Measurements from ENCODE around the gene FNBP1.

FNBP1 gene

DNA sequence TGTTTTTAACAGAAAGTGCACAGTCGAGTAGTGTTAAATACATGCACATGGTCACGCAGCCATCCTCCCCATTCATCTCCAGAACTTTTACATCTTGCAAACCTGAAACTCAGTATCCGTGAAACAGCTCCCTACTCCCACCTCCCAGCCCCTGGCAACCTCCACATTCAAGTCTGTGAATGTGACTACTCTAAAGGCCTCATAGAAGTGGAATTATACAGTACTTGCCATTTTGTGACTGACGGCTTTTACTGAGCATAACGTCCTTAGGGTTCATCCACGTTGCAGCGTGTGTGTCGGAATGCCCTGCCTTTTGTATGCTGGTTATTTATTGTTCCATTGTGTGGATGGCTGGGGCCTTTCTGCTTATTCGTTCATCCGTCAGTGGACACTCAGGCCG is 171.9 kb downstream of the FNBP1 start:
- no peak for DNase-seq

DNA sequence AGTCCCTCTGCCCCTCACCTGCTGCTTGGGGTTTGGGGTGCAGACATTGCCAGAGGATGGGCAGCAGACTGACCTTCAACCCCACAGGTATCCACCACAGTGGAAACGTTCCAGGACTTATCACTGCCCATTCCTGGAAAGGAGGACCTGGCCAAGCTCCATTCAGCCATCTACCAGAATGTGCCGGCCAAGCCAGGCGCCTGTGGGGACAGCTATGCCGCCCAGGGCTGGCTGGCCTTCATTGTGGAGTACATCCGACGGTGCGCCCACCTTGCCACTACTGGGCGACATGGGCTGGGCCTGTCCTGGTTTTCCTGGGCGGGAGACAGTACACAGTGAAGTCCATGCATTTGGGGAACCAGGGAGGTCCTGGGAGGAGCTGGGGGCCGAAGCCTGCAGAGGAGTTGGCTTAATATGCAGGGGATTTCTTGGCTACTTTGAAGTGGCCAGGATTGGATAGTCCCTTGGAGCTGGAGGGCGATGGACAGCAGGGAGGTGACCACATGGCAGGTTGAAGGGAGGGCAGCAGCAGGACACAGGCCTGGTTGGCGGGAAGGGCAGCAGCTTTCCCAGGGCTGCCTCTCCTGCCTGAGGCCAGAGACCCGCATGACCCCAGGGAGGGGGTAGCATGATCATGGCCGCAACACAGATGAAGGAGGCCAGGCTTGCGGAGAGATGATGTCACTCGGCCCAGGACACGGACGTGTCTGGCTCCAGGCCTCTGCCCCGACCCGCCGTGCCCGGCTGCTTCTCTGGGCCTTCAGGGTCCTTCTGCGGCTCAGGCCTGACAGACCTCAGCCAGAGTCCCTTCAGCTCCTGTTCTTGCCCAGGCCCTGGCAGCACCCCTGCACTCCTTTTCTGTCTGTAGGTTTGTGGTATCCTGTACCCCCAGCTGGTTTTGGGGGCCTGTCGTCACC is 173.1 kb downstream of the FNBP1 start:
- no peak for DNase-seq

DNA sequence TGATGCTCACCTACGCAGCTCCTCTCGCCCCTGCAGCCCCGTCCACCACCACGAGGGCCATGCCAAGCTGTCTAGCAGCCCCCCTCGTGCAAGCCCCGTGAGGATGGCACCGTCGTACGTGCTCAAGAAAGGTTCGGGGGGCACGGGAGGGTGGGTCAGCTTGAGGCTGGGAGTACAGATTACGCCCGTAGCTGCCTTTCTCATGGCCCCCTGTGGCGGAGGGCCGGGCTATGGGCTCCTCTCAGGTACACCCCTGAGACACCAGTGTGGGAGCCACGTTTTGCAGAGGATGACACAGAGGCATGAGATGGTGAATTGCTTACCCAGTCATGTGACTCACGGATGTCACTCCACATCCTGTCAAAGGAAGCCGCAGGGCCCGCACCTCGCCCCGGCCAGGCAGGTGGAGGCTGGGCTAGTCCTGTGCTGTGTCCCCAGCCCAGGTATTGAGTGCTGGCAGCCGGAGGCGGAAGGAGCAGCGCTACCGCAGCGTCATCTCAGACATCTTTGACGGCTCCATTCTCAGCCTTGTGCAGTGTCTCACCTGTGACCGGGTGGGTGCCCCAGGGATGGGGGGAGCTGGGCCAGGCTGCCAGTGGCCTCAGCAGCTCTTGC is 174.0 kb downstream of the FNBP1 start:
- DNase-seq, result peak; percentile 93

DNA sequence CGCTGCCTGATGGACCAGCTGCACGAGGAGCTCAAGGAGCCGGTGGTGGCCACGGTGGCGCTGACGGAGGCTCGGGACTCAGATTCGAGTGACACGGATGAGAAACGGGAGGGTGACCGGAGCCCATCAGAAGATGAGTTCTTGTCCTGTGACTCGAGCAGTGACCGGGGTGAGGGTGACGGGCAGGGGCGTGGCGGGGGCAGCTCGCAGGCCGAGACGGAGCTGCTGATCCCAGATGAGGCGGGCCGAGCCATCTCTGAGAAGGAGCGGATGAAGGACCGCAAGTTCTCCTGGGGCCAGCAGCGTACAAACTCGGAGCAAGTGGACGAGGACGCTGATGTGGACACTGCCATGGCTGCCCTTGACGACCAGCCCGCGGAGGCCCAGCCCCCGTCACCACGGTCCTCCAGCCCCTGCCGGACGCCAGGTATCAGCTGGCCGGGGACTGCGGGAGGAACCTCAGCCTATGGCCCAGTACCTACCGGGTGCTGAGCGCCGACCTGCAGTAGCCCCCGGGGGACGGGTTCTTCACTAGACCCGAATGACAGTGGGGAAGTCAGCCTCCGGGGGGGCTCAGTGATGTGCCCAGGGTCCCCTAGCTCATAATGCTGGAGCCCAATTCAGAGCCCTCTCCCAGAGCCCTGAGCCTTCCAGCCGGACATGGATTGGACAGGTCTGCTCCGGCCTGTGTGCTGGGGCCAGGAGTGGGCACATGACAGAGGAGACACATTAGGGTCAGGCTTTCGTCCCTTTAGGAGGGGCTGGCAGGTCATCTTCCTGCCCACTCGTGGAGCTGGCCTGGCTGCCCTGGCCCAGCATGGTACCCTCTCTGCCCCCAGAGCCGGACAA is 174.7 kb downstream of the FNBP1 start:
- DNase-seq, result no peak

DNA sequence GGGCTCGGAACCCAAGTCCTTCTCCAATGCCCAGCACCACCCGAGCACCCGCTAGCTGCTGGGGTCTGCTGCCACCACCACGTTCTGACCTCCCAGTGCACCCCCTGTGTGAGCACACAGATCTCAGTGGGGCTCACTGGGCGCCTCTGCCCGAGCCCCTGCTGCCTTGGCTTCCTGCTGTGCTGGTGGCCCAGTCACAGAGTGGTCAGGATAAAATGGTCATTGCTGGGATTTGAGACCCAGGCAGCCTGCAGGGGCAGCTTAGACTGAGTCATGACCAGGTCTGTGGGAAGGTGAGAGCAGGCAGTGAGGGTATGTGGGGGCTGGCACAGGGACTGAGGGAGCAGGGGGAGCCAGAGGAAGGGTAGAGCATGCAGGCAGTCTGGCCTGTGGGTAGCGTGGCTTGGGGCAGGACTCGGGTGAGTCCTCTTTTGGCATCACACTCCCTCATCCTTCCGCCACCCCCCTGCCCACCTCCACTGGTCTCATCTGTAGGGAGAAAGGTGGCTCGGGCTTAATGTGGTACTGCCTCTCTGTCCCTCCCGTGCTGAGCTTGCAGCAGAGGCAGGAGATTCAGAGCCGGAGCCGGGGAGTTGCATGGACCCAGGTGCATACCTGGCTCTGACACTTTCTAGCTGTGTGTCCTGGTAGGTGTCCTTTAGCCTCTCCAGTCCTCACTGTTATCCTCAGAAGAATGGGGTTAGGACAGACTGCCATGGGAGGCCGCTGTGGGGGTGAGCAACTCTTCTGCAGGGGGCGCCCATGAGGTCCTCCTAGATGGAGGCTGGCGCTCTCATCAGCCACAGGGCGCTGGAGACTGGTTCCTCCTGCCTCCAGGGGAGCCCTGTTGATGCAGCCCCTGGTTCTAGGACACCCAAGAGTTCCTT is 175.6 kb downstream of the FNBP1 start:
- DNase-seq, result peak; percentile 34

DNA sequence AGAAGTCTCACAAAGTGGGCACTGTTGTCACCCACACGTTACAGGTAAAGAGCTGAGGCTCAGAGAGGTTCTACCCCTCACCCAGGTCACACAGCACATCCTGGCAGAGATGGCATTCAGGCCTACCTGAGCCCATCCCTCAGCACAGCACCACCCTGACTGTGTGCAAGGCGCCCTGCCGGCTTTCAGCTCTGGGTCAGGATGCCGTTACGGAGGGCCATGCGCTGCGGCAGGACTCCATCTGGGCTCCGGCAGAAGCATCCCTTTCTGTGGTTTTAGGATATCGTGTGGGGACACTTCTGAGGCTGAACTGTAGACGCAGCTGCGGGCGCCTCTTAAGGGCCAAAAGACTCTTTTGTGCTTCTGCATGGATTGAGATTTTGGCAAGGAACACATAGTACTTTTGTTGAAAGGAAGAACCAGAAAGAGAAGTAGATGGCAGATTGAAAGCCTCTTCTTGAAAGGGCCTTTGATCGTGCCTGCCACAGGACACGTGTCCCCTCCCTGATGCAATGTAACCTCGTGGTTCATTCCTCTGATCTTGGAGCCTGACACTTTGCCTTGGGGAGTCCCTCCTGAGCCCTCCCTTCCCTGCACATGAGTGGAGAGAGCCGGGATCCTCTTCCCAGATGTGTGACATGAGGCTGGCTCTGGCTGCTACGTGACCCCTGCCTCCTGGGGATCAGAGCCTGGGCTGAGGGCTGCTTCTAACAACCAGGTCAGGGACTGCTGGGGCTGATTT is 176.4 kb downstream of the FNBP1 start:
- peak; percentile 36 for DNase-seq

DNA sequence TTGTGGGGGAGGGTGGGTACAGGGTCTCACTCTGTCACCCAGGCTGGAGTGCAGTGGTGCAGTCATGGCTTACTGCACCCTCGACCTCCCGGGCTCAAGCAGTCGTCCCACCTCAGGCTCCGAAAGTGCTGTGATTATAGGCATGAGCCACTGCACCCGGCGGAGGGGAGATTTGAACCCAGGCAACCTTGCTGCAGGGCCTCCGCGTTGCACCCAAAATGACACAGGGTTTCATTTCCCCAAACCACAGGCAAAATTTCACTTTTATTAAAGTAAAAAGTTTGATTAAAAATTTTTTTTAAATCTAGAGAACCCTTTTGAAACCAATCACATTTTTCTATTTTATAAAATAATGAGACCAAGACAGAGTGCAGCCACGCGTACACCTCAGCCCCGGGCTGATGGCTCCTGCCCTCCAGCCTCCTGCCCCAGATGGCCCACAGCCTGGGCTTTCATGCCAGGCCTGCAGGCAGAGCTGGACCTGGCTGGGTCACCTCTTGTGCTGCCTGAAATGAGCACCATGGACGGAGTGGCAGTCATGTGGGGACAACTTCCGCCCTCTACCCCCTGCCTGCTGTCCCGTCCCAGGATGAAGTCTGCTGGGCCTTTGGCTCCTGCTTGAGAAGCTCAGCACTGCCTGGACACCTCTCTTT is 177.2 kb downstream of the FNBP1 start:
- DNase-seq, result no peak

DNA sequence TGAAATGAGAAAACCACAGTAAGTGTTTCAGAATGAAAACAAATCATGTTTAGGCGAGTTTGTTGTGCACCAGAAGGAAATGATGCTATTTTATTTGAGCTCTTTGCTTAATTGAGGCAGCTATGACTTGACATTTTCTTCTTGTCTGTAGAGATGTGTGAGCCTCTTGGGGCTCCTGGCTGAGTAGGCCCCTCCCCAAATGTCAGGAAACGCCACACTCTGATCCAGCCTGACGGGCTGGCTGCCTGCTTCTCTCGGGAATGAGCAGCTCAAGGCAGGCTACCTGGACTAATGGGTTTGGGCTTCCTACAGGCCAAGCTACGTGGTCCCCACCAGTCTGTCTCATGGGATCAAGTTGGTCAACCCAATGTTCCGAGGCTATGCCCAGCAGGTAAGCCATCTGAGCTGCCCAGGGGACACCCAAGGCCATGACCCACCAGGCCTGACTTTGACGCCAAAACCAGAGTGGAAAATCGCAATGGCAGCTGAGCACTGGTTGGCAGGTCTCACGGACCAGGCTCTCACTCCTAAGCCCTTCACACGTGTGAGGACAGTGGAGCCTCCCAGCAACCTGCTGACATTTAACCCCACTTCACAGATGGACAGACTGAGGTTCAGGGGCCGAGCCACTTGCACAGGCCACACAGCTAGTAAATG is 177.9 kb downstream of the FNBP1 start:
- DNase-seq, result peak; percentile 80

DNA sequence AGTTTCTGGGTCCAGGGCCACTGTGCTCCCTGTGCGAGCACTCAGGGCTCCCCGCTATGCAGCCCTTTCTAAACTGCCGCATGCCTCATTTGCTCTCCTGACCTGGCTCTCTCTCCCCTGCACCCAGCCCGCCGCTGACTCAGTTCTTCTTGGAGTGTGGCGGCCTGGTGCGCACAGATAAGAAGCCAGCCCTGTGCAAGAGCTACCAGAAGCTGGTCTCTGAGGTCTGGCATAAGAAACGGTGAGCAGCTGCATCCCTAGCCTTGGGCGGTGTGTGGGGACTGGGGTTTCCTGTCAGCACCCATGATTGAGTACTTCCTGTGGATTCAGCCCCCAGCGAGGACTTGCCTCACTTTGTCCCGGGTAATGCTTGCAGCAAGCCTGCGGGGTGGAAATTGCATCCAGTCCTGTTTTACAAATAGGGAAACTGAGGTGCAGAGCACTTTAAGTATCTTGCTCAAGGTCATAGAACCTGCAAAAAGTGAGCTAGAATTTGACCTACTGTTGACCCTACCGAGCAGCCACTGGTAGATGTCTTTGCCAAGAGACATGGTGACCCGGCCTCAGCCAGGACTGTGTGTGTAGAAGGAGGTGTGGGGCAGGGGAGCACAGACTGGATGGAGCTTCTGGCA is 179.8 kb downstream of the FNBP1 start:
- DNase-seq, result peak; percentile 92

DNA sequence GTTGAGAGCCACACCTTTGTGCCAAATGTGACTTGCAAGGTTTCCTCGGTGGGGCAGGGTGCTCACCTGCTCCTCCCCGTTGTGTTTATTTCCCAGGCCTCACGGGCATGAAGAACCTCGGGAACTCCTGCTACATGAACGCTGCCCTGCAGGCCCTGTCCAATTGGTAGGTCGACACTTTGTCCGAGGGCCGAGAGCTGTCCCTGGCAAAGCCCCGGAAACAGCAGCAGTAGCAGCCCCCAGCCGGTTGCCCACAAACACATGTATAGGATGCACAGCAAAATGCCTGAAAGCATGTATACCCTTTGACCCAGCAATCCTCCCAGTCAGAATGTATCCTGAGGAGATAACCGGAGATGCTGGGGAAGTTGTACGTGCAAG is 181.6 kb downstream of the FNBP1 start:
- no peak for DNase-seq

DNA sequence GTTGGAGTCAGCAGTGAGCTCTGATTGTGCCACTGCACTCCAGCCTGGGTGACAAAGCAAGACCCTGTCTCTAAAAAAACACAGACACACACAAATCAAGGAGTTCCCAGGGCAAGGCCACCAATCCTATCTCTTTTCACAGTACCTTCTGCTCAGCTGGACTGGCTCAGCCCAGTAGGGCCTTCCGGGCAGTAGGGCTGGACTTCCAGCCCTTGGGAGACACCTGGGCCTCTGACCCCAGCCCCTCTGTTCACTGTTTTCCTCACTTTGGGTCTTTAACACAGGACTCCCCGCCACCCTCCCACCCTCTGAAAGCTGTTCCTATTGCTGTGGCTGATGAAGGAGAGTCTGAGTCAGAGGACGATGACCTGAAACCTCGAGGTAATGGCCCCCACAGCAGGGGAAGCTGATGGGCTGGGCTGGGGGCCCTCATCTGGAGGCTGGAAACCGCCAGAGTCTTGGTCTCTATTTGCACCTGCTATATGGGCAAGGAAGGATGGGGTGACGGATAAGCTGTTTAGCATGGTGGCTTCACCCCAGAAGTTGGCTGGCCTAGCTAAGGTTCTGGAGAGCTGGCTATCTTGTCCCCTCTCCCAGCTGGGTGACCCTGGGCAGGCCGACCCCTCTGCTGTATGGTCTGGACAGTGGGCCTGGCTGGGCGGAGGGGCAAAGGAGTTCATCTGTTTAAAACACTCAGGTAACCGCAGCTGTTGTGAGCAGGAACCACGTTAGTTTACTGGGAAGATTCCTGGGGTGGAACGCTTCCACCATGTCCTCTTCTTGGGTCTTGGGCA is 182.1 kb downstream of the FNBP1 start:
- DNase-seq, result peak; percentile 63

DNA sequence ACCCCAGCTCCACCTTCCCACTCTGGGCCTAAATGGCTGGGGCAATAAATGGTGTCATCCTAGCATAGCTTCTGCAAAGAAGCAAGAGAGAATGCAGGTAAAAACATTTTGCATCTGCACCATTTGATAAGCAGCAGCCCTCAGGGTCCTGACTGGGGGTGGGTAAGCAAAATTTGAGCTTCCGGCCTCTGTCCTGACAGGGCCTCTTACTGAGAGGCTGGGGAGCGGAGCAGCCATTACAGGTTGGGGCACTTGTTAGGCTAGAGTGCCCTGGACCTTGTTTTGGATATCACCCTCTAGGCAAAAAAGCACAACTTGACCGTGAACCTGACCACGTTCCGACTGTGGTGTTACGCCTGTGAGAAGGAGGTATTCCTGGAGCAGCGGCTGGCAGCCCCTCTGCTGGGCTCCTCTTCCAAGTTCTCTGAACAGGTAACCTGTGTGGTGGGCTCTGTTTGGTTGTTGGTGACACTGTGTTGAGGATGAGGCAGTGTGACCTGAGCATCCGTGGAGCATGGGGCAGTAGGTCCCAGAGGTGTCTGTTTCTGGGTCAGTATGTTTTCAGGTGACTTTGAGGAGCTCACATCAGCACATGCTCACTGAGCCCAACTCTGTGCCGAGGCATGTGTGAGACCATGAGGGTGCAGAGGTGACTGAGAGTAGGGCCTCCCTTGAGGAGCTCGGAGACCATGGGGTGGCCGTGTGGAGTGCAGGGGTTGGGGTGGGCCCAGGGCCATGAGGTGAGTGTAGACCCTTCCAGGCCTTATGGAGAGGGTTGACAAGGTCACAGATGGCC is 184.6 kb downstream of the FNBP1 start:
- no peak for DNase-seq

DNA sequence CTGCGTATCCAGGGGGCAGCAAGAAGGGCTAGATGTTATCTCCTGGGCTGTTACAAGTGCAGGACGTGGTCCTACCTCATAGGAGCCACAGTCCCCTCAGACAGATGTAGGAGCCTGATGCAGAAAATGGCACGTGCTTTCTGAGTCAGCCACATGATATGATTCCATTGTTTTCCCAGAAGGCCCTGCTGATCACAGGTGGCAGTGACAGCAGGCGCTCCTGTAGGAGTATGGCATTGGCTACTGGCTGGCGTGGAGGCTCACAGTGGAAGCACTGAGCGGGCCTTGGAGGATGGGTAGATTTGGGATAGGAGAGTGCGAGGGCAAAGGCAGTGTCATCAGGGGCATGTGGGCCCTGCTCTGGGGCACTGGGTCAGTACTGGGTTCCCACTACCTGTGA is 185.8 kb downstream of the FNBP1 start:
- no peak for DNase-seq

DNA sequence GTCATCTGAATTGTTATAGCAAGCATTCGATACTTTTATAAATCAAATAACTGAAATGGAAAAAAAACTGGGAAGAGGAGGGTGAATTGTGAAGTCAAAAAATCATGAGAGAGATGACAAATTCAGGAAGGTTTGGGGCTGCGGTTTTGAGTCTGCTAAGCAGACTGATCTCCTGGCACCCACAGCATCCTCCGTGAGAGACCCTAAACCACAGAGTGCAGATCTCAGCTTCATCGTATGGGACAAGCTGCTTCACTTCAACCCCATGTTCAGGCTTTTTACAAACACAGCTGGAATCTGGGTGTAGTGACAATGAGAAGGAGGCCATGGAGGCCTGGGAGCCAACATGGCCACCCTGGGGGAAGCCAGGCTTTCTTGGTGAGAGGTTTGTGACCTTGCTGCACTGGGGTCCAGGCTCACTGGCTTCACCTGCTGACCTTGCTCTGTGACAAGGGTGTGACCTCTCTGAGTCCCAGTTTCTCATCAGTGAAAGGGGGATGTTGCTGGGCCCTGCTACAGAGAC is 188.3 kb downstream of the FNBP1 start:
- no peak for DNase-seq

DNA sequence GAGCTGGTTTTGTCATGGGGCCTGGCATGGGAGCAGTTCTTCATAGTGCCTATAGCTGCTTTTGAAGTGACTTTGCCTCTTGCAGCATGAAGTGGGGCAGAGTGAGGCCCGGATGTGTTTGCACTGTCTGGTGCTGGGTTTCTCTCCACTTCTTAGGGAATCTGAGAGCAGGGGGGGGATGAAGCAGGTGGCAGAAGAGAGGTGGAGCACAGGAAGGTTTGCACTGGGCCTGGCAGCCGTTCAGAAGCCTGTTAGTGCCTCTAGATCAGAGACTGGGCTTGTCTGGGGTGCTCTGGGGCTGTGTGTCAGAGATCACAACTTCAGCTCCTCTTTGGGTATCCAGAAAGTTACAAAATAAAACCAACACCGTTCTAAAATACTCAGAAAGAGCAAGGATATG is 189.4 kb downstream of the FNBP1 start:
- no peak for DNase-seq

DNA sequence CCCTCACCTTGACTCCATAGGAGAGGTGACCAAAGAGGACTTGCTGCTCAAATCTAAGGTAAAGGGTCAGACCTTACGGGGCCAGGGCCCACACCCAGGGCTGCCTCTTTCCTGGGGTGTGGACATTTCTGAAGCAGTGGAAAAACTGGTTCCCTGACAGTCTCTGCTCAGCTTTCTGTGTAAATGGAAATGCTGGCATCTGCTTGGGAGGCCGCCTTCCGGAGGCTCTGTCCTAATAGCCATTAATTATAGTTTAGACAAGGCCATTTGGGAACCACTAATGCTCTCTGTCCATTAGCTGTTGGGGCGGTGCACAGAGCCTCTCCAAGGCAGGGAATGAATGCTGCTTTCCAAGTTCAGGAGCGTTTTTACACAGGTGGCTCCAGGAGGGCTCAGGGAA is 190.4 kb downstream of the FNBP1 start:
- no peak for DNase-seq

DNA sequence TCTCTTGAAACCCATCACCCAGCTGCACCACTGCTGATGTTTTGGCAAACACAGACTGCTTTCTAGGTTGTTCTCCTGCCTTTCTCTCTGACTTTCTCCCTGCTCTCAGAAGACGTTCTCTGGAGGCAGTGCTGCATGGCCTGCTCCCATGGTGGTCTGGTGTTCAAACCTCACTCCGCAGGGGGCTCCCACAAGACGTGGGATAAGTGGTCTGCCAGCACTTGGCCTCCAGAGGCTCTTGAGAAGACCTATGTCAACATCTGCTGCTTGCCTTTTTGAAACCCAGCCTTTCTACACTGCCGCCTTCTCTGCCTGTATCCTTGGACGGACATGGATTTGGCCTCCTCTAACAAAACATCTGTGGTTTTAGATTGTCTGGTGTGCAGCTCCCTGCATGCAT is 191.2 kb downstream of the FNBP1 start:
- no peak for DNase-seq
